Measurements from ENCODE around the gene BLOC1S3.

GRCh38 chr19:45149129-45149528, 29.5 kb upstream of the BLOC1S3 start:
- TF ChIP-seq CTCF (IDR thresholded peaks at IDR 0.05) (no peak), POLR2A (IDR thresholded peaks at IDR 0.05) (no peak)

All from right lobe of liver (tissue), 4 donors.